ENCODE data around the gene GNG12.

Gene GNG12

GRCh38 chr1:67696708-67697107 lies 136.6 kb downstream of the GNG12 start:
- DNase-seq: no peak

GRCh38 chr1:67695963-67696362 lies 137.3 kb downstream of the GNG12 start:
- no peak for DNase-seq

- no peak for DNase-seq
These were observed 141.6 kb downstream of the GNG12 start for GRCh38 chr1:67691712-67692111.

GRCh38 chr1:67690411-67690810 lies 142.9 kb downstream of the GNG12 start:
- no peak for DNase-seq

- DNase-seq: no peak
These were observed 143.3 kb downstream of the GNG12 start for GRCh38 chr1:67690018-67690363.

- DNase-seq: no peak
These were observed 143.8 kb downstream of the GNG12 start for GRCh38 chr1:67689267-67690017.

GRCh38 chr1:67688526-67689219 lies 144.6 kb downstream of the GNG12 start:
- no peak for DNase-seq

GRCh38 chr1:67687649-67688048 lies 145.6 kb downstream of the GNG12 start:
- no peak for DNase-seq

- DNase-seq: no peak
These were observed 146.1 kb downstream of the GNG12 start for GRCh38 chr1:67687198-67687545.

GRCh38 chr1:67686267-67687197 lies 146.7 kb downstream of the GNG12 start:
- peak; percentile 34 to 55 for DNase-seq

- no peak for DNase-seq
These were observed 147.6 kb downstream of the GNG12 start for GRCh38 chr1:67685558-67686266.

GRCh38 chr1:67685067-67685557 lies 148.2 kb downstream of the GNG12 start, which contains the start of gene GADD45A:
GADD45A (plus strand) TSS chr1:67685201; CDS start chr1:67685495, 294 bp downstream.
- DNase-seq: peak; percentile 97

- no peak for DNase-seq
These were observed 148.7 kb downstream of the GNG12 start for GRCh38 chr1:67684526-67685066.

GRCh38 chr1:67683766-67684525 lies 149.3 kb downstream of the GNG12 start:
- DNase-seq: no peak

- DNase-seq: no peak
These were observed 150.0 kb downstream of the GNG12 start for GRCh38 chr1:67683316-67683715.

GRCh38 chr1:67682659-67683197 lies 150.5 kb downstream of the GNG12 start:
- no peak for DNase-seq

- DNase-seq: no peak
These were observed 152.8 kb downstream of the GNG12 start for GRCh38 chr1:67680486-67680885.

GRCh38 chr1:67679691-67680090 lies 153.6 kb downstream of the GNG12 start:
- DNase-seq: no peak

GRCh38 chr1:67677930-67678329 lies 155.3 kb downstream of the GNG12 start:
- no peak for DNase-seq

- DNase-seq: no peak
These were observed 155.9 kb downstream of the GNG12 start for GRCh38 chr1:67677408-67677807.

- DNase-seq: no peak
These were observed 156.3 kb downstream of the GNG12 start for GRCh38 chr1:67676946-67677345.

All from NCI-H1930 (cell line).